ENCODE results near the gene SUPT5H.

DNA sequence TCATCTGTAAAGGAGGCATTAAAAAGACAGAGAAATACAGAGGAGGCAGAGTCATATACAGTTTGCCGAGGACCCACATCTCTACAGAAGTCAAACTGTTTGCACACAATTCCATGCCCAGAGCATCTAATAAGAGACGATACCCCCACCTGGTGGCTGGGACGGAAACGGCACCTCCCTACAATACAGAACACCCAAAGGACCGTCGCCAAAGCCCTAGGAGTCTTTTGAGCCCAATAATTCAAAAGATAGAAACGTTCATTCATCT is 33.6 kb upstream of the SUPT5H start:
- TF ChIP-seq, protein P1, sequence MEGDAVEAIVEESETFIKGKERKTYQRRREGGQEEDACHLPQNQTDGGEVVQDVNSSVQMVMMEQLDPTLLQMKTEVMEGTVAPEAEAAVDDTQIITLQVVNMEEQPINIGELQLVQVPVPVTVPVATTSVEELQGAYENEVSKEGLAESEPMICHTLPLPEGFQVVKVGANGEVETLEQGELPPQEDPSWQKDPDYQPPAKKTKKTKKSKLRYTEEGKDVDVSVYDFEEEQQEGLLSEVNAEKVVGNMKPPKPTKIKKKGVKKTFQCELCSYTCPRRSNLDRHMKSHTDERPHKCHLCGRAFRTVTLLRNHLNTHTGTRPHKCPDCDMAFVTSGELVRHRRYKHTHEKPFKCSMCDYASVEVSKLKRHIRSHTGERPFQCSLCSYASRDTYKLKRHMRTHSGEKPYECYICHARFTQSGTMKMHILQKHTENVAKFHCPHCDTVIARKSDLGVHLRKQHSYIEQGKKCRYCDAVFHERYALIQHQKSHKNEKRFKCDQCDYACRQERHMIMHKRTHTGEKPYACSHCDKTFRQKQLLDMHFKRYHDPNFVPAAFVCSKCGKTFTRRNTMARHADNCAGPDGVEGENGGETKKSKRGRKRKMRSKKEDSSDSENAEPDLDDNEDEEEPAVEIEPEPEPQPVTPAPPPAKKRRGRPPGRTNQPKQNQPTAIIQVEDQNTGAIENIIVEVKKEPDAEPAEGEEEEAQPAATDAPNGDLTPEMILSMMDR (IDR thresholded peaks at IDR 0.05; ENCODE audit: low read length) = peak; percentile 96
- TF ChIP-seq EZH2 (optimal IDR thresholded peaks at IDR 0.05; ENCODE audit: low read depth, low read length) = no peak
